Esophagus (tissue), 2 donors: ENCODE data around the gene MAGEF1. TPM values are rescaled to one million over a fixed set of nuclear protein-coding genes. Genes with fewer than 3 reads are reported as not detected.

ENCODE experiments used
- H3K27ac ChIP-seq, 2 donors: one replicate each; pipeline ENCODE4 v1.5.1; 2013; ENCODE audit warnings: low read depth in 2 of 2, mild to moderate bottlenecking in 2 of 2, inconsistent platforms in 1 of 2, low read length in 1 of 2, moderate library complexity in 1 of 2
- H3K27me3 ChIP-seq, 2 donors: one replicate each; pipeline ENCODE4 v1.6.1; 2013; ENCODE audit warnings: low read length in 2 of 2, control low read depth in 1 of 2, mild to moderate bottlenecking in 1 of 2; ENCODE audit not compliant: insufficient read depth in 2 of 2, control insufficient read depth in 1 of 2
- H3K36me3 ChIP-seq, 2 donors: one replicate each; pipeline ENCODE4 v1.6.1; 2013; ENCODE audit warnings: low read length in 1 of 2; ENCODE audit not compliant: control insufficient read depth in 2 of 2, insufficient read depth in 2 of 2
- H3K4me1 ChIP-seq, 2 donors: one replicate each; pipeline ENCODE4 v1.6.1; 2013; ENCODE audit warnings: low read length in 1 of 2; ENCODE audit not compliant: control insufficient read depth in 2 of 2, insufficient read depth in 2 of 2
- H3K4me3 ChIP-seq, 2 donors: one replicate each; pipeline ENCODE4 v1.5.1; 2013; ENCODE audit warnings: low read length in 2 of 2, mild to moderate bottlenecking in 2 of 2, low read depth in 1 of 2, moderate library complexity in 1 of 2
- H3K9me3 ChIP-seq, 2 donors: one replicate each; pipeline ENCODE4 v1.6.1; 2013; ENCODE audit warnings: mild to moderate bottlenecking in 2 of 2, low read depth in 1 of 2, low read length in 1 of 2, moderate library complexity in 1 of 2; ENCODE audit not compliant: control insufficient read depth in 2 of 2, insufficient read depth in 1 of 2
- WGBS, 2 donors: extraction: QIAGEN DNeasy Blood & Tissue Kit; methylation state at CpG; one replicate each; pipeline ENCODE4 v1.1.7; 2013; 5-methylcytosine and 5-hydroxymethylcytosine counted together
- polyA plus RNA-seq, 2 donors: library from polyadenylated mRNA; stranded (reverse); fragments of 200-250 nt; gene quantifications; one replicate each; pipeline ENCODE4 v1.2.3, GENCODE V29; 2013
- donor health status: healthy with polysubstance abuse.
- donor health status: Bipolar disorder and iron deficiency.

The MAGEF1 gene
- polyA plus RNA-seq, 2 donors: 25.7 to 27.2 TPM

- Histone ChIP-seq H3K27ac (no peak overlapping the region), H3K4me1 (no peaks in the 10 kb centered on the region), H3K27me3 (no peaks in the 10 kb centered on the region), H3K9me3 (no peaks in the 10 kb centered on the region), H3K4me3 (no peak overlapping the region), H3K36me3 (no peaks in the 10 kb centered on the region)
- WGBS, 2 donors: 89 to 92% methylated on average over 1 of the region's 1 CpG
Observed at GRCh38 chr3:184674626-184675025, 37.2 kb downstream of the MAGEF1 start.

GRCh38 chr3:184672977-184673870, 38.6 kb downstream of the MAGEF1 start:
- no peaks in the 10 kb centered on the region for H3K9me3 ChIP-seq
- 77 to 82% methylated on average over 16 of the region's 16 CpGs for WGBS, 2 donors
- H3K36me3 ChIP-seq: no peaks in the 10 kb centered on the region
- no peaks in the 10 kb centered on the region for H3K27me3 ChIP-seq
- no peak overlapping the region for H3K27ac ChIP-seq
- no peaks in the 10 kb centered on the region for H3K4me1 ChIP-seq
- H3K4me3 ChIP-seq: no peak overlapping the region

GRCh38 chr3:184672335-184672734, 39.5 kb downstream of the MAGEF1 start:
- Histone ChIP-seq H3K9me3 (no peaks in the 10 kb centered on the region), H3K4me3 (no peak overlapping the region), H3K4me1 (no peaks in the 10 kb centered on the region), H3K27me3 (no peaks in the 10 kb centered on the region), H3K27ac (no peak overlapping the region), H3K36me3 (no peaks in the 10 kb centered on the region)
- WGBS, 2 donors: 87 to 92% methylated on average over 9 of the region's 9 CpGs

GRCh38 chr3:184670091-184670602, 41.7 kb downstream of the MAGEF1 start:
- H3K4me3 ChIP-seq: no peak overlapping the region
- no peaks in the 10 kb centered on the region for H3K27me3 ChIP-seq
- no peaks in the 10 kb centered on the region for H3K9me3 ChIP-seq
- no peak overlapping the region for H3K27ac ChIP-seq
- WGBS, 2 donors: 81 to 89% methylated on average over 11 of the region's 11 CpGs
- H3K36me3 ChIP-seq: no peaks in the 10 kb centered on the region
- no peaks in the 10 kb centered on the region for H3K4me1 ChIP-seq

GRCh38 chr3:184669578-184669977, 42.3 kb downstream of the MAGEF1 start:
- WGBS, 2 donors: 80 to 85% methylated on average over 7 of the region's 7 CpGs
- no peak overlapping the region for H3K4me3 ChIP-seq
- H3K27ac ChIP-seq: no peak overlapping the region
- no peaks in the 10 kb centered on the region for H3K4me1 ChIP-seq
- H3K9me3 ChIP-seq: no peaks in the 10 kb centered on the region
- no peaks in the 10 kb centered on the region for H3K36me3 ChIP-seq
- H3K27me3 ChIP-seq: no peaks in the 10 kb centered on the region

- Histone ChIP-seq H3K4me1 (no peaks in the 10 kb centered on the region), H3K9me3 (no peaks in the 10 kb centered on the region), H3K36me3 (no peaks in the 10 kb centered on the region), H3K4me3 (no peak overlapping the region), H3K27me3 (no peaks in the 10 kb centered on the region), H3K27ac (no peak overlapping the region)
- WGBS, 2 donors: 57 to 68% methylated on average over 9 of the region's 9 CpGs
Observed at GRCh38 chr3:184666442-184666841, 45.4 kb downstream of the MAGEF1 start.

GRCh38 chr3:184665101-184665500, 46.8 kb downstream of the MAGEF1 start:
- Histone ChIP-seq H3K9me3 (no peaks in the 10 kb centered on the region), H3K36me3 (no peaks in the 10 kb centered on the region), H3K4me3 (no peak overlapping the region), H3K4me1 (no peaks in the 10 kb centered on the region), H3K27ac (no peak overlapping the region), H3K27me3 (no peaks in the 10 kb centered on the region)
- 84 to 85% methylated on average over 10 of the region's 10 CpGs for WGBS, 2 donors

- no peaks in the 10 kb centered on the region for H3K9me3 ChIP-seq
- 74 to 78% methylated on average over 12 of the region's 12 CpGs for WGBS, 2 donors
- no peak overlapping the region for H3K27ac ChIP-seq
- no peaks in the 10 kb centered on the region for H3K36me3 ChIP-seq
- no peaks in the 10 kb centered on the region for H3K4me1 ChIP-seq
- H3K4me3 ChIP-seq: no peak overlapping the region
- no peaks in the 10 kb centered on the region for H3K27me3 ChIP-seq
Observed at GRCh38 chr3:184663756-184664155, 48.1 kb downstream of the MAGEF1 start.

- 87 to 88% methylated on average over 6 of the region's 6 CpGs for WGBS, 2 donors
- Histone ChIP-seq H3K4me3 (no peak overlapping the region), H3K9me3 (no peaks in the 10 kb centered on the region), H3K27ac (no peak overlapping the region), H3K36me3 (no peaks in the 10 kb centered on the region), H3K4me1 (no peaks in the 10 kb centered on the region), H3K27me3 (no peaks in the 10 kb centered on the region)
Observed at GRCh38 chr3:184663356-184663755, 48.5 kb downstream of the MAGEF1 start.

- Histone ChIP-seq H3K27me3 (no peaks in the 10 kb centered on the region), H3K4me1 (peaks cover 0 to under 1% of the 10 kb centered on the region in 2 donors), H3K36me3 (no peaks in the 10 kb centered on the region), H3K27ac (no peak overlapping the region), H3K9me3 (no peaks in the 10 kb centered on the region), H3K4me3 (no peak overlapping the region)
- 46 to 64% methylated on average over 5 of the region's 5 CpGs for WGBS, 2 donors
Observed at GRCh38 chr3:184662187-184662586, 49.7 kb downstream of the MAGEF1 start.
